Measurements from ENCODE around the gene CKAP5.

Gene CKAP5

DNA sequence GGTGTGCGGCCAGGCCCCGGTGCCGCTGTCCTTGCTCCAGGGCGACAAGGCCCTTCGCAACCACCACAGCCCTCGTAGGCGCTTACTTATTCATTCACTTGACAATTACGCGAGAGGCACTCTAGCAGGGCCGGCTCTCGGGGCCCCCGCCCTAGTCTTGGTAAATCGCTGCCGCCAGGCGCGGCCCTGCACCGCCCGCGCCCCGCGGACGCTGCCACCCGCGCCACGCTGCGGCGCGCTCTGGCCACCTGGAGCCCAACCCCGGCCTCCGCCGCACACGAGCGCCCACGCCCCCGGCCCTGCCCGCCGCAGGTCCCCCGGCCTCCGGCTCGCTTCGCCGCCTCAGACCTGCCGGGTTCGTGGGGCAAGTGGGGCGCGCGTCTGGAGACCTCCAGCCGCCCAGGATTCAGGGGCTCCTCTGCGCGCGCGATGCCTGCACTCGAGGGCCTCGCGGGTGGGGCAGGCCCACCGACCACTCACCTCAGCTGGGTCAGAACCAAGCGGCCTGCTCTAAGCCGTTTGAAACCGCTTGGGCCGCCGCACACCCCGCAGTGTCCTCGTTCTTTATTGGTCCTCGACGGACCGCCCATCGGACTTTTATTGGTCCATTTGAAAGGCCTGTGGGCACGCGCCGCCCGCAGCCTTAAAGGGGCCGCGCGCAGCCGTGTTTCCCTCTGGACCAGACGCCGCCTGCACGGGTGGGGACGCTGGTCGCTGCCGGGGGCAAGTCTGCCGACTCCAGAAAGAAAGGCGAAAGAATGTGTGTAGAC is at the start of gene CKAP5:
Gene CKAP5 (minus strand): TSS at position 541 of the 770 bp plus-strand sequence. CDS start 25,049 bp downstream, outside the sequence.
- DNase-seq = peak; percentile 91

DNA sequence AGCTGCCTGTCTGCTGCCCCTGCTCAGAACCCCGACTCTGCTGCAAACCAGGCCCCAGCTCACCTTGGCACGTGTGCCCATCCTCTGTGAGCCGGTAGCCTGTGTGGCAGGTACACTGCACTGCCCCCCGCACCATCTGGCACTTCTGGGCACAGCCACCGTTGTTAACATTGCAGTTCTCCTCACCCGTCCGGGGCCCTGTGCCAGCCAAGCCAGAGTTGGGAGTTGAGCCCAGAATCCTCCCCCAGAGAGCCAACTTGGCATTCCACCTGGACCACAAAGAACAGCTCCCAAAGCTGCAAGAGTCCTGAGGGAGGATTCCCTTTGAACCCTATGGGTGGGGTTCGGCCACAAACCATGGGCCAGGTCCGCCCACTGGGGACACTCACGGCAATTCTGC is 49.7 kb upstream of the CKAP5 start:
- DNase-seq = no peak

DNA sequence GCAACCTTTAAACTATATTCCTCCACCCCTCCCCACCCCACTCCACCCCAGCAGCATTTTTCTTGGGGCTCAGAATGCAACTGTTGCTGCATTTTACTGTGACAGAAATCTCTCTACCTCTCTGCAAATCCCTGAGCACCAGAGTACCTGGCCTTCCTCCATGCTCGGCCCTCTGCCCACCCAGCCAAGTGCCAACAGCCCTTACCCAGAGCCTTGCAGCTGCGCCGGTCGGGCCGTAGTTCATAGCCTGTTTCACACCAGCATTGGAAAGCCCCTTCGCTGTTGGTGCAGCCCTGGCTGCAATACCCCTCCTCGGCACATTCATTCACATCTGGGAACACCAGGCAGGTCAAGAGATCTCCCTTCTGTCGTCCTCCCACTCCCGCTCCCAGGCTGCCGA is 48.9 kb upstream of the CKAP5 start:
- DNase-seq = no peak

DNA sequence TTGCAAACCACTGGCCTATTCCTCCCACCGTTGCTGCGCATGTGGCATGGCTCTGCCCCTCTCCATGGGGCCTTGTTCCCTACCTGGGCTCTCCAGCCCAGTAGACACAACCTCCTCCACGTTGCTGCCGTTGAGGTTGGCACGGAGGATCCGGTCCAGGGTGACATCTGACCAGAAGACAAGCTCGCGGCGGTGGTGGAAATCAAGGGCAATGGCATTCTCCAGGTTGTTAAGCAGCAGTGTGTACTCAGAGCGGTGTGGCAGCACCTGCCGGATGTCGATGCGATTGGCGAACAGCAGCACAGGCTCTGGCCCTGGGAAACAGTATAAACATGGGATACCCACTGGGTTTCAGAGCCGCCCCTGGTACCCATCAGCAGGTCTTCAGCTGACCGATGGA is 48.4 kb upstream of the CKAP5 start:
- no peak for DNase-seq

DNA sequence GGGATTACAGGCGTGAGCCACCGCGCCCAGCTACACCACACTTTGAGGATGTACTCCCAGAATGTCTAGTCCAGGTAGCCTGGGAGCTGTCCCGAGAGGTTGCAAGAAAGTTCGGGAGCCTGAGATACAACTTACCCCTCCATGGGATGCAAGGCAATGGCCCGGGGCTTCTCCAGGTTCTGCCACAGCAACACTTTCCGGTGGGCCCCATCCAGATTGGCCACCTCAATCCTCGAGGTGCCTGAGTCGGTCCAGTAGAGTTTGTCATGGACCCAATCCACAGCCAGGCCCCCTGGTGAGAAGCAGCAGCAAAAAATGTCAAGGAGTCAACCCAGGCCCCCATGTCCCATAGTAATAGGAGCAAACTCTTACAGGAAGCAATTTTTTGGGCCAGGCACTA is 46.8 kb upstream of the CKAP5 start:
- DNase-seq = no peak

DNA sequence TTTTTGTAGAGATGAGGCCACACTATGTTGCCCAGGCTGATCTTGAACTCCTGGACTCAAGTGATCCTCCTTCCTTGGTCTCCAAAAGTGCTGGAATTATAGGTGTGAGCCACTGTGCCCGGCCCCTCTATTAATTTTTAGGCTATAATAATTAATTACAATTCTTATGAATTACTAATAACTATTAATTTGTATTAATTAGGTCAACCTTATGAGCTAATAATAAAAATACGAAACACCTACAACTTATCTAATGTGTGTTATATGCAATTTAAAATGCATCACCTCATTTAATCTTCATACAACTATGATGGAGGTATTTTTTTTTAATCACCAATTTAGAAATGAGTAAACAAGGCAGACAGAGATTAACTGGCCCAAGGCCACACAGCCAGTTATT is 46.0 kb upstream of the CKAP5 start:
- DNase-seq = no peak

DNA sequence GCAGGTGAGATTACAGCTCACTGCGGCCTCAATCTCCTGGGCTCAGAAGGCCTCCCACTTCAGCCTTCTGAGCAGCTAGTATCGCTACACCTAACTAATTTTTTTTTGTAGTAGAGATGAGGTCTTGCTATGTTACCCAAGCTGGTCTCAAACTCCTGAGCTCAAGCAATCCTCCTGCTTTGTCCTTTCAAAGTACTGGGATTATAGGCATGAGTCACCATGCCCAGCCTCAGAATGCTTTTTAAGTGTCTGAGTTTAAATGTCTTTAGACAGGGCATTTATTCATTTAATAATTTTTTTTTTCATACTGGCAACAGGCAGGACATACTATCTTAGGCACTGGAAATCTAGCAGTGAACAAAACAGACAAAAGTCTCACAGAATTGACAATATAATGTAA is 44.6 kb upstream of the CKAP5 start:
- DNase-seq = no peak

DNA sequence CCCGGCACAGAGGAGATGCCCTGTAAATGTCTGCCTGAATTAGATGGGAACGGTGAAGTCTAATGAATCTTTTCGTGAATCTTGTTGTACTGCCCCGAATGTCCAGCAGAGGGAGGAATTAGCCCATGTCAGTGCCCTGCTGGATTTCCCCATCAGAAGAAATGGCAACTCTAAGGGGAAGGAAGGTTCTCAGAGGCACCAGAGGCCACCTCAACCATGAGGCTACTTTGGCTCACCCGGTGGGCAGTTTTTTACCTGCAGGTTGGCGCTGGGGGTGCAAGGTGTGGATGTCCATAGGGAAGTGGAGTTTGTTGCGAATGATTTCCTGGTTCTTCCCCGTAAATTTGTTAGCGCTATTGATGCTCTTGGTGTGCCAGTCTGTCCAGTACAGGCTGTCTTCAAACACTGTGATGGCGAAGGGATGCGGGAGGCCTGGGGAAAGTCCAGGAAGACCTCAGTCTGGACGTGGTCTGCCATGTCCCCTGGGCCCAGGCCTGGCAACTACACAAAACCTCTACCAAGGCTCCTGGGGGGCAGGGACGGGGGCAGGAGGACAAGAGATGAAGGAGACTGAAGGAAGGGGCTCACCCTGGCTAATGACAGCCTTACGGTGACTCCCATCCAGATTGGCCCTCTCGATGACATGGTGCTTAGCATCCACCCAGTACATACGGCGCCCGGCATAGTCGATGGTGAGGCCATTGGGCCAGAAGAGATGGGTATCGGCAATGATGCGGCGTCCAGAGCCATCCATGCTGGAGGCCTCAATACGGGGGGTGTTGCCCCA is 43.8 kb upstream of the CKAP5 start:
- DNase-seq = peak; percentile 77

DNA sequence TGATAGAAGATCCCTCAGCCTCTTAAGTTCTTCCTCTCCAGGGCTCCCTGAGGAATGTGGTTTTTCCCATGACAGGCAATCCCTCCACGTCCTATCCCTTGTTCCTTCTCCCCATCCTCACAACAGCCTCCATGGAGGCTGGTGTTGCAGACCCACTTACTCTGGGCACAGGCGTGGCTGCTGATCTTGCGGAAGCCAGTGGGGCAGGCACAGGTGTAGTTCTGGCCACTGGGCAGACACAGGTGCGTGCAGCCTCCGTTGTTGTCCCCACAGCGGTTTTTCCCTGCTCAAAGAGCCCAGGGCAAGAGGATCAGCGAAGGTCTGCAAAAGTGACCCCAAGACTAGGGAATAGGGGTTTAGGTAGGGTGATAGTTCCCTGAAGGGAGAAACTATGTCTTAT is 43.2 kb upstream of the CKAP5 start:
- no peak for DNase-seq

DNA sequence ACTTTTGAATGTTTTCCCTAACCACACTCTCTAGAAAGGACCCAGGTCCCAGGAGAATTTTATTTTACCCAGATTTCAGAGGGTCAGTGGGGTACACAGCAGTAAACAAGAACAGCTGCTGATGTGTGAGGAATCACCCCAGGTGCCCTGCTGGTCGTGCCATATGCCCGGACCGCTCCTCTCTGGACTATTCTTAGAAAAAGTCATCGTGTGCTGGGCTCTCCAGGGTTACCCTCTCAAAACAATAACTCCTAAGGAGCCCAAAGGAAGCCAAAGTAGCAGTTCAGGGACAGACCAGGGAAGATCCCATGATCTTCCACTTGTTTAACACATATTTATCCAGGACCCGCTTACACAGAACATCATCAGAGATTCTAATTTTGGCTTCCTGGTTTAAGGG is 42.6 kb upstream of the CKAP5 start:
- DNase-seq = no peak

DNA sequence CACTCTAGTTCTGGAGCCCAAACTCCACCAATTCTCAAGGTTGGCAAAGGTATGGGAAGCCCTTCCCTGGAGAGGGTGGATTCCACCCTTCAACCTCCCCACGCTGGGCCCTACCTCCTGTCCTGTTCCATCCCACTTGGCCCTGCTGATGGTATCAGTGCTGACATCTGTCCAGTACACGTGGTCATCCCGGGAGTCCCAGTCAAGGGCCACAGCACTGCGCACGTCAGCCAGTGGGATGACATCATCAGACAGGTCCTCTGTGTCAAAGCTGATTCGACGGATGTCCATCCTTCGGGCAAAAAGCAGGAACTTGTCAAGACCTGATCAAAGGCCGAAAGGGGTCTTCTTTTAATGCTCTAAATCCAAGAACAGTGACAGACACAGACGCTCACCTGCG is 40.1 kb upstream of the CKAP5 start:
- no peak for DNase-seq

DNA sequence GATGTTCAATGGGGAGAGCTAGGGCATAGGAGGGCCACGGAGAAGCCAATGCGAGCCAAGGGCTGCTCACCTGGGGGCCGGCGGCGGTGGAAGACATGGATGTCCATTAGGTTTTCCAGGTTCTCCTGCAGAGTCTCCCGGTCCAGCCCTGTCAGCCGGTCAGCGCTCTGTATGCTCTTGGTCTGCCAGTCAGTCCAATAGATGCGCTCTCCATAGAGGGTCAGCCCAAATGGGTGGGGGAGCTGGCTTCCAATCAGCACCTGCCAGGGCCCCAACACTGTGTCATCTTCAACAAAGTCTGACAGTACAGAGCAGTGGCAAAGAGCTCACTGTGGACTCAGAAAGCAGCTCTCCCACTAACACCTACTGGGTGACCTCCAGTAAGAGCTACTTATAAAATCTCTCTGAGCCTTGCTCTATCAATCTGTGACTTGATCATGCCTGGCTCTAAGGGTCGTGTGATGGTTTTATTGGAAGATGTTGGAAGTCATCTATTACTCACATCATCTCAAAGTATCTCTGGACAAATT is 33.0 kb upstream of the CKAP5 start:
- no peak for DNase-seq

DNA sequence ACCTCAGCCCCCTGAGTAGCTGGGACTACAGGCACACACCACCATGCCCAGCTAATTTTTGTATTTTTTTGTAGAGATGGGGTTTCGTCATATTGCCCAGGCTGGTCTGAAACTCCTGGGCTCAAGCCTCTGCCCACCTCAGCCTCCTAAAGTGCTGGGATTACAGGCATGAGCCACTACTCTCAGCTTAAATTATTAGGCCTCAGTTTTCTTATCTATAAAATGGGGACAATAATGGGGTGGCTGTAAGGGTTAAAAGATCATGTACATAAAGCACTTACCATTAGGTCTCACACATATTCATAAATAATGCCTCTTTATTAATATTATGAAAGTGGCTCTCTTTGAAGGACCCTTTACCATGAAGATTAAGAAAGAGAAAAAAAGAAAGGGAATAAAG is 31.5 kb upstream of the CKAP5 start:
- DNase-seq = no peak

DNA sequence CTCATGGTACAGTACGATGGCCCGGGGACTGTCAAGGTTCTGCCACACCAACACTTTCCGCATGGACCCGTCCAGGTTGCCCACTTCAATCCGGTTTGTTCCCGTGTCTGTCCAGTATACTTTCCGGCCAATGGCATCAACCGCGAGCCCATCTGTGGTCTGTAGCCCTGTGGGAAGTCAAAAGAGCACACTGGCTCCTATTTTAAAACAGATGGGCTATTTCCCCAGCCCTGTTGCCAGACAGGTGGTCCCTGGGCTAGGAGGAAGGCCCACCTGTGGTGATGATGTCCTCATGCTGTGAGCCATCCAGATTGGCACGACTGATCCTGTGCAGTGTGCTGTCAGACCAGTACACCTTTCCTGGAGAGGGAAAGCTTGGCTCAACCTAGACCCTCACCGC is 30.4 kb upstream of the CKAP5 start:
- no peak for DNase-seq

DNA sequence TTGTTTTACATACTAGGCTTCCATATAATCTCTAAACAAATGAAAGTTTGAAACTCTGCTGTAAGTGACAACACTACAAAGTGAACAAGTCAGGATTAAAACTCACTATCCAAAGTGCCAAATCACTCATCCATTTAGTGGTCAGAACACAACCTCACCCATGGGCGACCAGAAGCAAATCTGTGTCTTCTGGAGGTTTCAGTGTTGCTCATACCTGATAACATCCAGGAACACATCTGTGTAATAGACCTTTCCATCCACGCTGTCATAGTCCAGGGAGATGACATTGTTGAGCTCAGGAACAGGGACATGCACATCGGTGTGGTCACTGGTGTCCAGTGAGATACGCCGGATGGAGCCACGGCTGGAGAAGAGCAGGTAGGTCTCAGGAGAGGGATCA is 28.5 kb upstream of the CKAP5 start:
- DNase-seq = no peak

DNA sequence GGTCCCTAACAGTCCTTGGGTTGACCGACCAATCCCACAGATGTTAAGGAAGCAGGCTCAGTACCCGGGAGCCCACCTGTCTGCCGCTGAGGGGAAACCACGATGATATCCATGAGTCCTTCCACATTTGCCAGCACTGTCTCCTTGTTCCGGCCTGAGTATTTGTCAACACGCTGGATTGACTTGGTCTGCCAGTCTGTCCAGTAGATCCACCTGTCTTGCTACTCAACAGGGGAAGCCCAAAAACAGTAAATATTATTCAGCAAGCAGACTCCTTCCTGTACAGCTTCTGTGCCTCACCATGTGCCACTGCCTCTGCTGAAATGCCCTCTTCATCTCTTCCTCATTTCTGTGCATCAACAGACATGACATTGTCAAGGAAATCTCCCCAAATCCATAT is 22.8 kb upstream of the CKAP5 start:
- DNase-seq = no peak

DNA sequence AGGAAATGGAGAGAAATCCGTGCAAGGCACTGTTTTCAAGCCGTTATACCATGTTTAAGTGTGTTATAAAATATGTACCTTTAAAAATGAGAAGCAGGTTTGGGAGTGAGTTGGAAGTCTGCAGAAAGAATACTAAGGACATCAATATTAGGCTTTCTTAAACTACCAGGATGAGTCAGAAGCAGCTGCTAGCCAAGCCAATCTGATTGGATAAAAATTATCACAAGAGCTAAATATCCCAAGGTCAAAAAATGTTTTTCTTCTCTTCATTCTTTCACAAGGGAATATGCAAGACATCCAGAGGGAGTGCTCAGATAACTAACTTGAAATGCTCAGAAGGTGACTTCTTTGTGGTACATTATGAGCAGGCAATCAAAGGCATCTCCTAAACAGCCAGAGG is 19.3 kb upstream of the CKAP5 start:
- peak; percentile 24 for DNase-seq

DNA sequence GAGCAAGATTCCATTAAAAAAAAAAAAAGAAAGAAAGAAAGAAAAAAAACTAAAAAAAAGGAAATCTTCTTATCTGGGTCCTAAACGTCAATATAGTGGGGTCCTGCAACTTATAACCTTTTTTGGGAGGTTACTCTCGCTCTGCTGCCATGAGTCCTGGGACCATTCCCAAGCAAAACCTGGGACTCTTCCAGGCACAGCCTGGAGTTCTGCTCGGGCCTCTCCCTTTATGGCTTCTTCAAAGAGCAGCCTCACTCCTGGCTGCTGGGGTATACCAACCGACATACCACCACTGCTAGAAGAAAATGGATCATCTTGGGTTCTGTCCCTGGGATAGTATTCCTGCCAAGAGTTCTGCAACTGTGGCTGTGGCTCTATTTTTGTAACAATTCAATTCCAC is 14.1 kb upstream of the CKAP5 start:
- DNase-seq = no peak

DNA sequence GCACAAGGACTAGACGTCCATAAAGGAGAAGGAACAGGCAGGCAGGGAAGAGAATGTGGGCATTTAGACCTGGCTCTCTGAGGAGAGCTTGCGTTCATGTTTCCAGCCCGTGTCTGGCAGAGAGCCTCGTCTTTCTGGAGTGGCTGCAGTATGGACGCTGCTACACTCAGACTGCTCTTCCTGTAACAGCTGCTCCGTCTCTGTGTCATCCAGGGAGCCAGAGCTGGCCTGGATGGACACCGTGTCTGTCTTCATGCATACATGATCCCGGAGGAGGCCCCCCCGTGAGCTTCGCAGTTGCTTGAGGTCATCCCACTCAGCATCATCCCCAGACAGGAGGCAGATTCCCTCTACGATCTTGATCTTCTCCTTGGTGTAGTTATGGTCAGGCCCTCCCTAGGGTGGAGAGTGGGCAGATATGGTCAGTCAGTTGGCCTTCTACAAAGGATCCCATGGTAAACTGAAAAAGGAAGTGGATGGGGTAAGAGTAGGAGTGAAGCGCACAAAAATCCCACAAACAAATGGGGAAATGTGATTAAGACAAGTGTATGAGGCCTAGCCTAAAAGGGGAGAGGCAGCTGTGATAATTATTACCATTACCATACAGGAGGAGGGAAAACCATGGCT is 13.0 kb upstream of the CKAP5 start:
- peak; percentile 90 for DNase-seq

DNA sequence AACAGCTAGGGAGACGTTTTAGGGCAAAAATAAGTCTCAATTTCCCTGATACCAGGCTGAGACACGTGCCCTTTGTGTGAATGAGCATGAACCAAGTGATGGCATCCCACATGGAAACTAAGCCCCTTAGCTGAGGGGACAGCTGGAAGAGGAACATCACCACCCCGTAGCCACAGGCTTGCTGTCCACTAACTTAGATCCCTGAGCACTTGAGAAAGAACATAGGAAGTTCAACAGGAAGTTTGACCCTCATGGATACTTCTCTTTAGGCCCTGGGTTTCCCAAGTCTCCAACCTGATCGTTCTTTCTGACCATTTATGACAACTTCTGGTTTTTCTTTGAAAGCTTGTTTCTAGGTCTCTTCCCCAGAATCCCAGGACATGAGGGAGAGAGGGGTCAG is 11.6 kb upstream of the CKAP5 start:
- peak; percentile 61 for DNase-seq

DNA sequence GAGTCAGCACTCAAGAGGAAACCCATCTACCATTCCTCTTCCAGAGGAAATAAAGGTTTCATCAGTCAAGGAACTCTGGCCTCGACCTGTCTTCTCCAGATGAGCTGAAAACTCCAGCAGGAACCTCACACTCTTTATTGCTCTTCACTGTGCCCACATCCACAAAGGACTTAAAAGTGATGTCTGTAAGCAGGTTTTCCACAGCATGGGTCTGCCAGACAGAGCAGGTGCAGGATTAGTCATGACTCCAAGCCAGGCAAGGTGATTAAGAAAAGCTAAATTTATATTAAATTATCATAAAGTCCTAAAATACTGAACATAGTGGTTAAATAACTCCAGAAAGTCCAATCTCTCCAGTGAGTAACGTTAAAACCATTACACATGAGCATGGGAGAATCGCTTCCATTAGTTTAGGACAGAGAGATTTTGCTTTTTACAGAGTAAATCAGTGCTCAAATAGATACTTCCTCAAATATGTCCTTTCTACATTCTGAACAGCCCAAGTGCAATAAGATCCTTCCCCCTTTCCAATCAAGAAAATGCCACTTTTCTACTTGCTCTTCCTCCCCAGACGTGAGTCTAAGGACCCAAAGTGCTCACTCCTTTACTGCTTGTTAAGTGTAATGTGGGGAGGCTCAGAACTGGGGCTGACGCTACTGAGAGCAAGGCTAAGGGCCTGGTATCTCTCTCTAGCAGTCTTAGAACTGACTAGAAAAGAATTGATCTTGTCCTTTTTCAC is 10.7 kb upstream of the CKAP5 start:
- peak; percentile 77 for DNase-seq

DNA sequence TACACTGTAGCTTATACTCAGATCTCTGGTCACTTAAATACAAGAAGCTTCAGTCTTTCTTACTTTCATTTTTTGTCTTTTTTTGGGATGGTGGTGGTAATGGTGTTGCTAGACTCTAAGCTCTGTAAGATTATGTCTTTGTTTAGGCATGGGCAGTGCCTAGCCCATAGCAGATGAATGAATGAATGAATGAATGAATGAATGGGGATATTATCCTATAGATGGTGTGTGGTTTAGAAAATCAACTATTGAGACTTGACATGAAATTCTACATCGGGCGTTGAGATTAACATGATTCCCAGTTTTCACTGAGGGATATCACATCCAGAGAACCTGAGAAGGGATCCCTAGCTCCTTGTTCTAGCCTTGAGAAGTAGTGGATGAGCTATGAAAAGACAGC is 9.8 kb upstream of the CKAP5 start:
- DNase-seq = no peak

DNA sequence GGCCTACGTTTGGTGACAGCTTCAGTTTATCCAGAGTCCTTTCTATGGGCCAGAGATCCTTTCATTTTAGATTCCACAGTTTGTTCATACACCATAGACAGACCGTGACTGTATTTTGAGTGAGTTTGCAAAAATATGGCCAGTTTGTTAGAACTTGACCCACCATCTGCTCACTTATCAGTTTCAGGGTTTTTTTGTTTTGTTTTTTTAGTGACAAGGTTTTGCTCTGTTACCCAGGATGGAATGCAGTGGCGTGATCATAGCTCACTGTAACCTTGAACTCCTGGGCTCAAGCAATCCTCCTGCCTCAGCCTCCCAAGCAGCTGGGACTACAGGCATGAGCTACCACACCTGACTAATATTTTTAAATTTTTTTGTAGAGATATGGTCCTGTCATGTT is 9.1 kb upstream of the CKAP5 start:
- DNase-seq = no peak
